Measurements from ENCODE around the gene OR14K1.
"Not testable (repeated sequence)": the region's sequence is repeated elsewhere in the genome, so short reads cannot be mapped to it uniquely, and the experiment has no call there.

OR14K1 gene, protein sequence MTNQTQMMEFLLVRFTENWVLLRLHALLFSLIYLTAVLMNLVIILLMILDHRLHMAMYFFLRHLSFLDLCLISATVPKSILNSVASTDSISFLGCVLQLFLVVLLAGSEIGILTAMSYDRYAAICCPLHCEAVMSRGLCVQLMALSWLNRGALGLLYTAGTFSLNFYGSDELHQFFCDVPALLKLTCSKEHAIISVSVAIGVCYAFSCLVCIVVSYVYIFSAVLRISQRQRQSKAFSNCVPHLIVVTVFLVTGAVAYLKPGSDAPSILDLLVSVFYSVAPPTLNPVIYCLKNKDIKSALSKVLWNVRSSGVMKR

DNA sequence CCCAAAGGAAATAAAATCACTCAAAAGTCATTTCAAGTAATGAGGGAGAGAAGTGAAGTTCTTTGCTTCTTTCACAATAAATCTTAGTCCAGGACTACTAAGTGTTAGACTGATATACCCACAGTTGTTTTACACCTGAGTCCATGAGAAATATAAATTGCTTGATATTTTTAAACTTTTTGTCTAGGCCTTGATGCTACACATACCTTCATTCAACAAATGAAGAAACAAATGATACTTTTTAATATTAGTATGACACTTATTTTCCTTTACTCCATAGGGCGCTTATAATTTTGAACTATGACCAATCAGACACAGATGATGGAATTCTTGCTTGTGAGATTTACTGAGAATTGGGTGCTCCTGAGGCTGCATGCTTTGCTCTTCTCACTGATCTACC lies at the start of gene OR14K1:
Gene OR14K1 (plus strand): TSS at position 301 of the 400 bp plus-strand sequence. CDS start 0 bp downstream, at position 301.
- no peak for DNase-seq

DNA sequence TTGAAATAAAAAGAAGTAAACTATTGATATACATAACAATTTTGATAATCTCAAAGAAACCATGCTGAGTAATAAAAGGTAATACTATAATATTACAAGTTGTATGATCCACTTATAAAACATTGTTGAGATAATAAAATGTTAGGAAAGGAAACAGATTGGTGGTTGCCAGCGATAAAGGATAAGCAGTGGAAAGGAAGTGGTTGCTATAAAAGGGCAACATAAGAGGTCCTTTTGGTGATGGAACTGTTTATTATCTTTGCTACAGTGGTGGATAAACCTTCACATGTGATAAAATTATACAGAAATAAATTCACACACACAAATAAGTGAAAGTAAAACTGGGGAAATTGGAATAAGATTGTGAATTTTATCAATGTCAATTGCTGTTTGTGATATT lies 37.1 kb upstream of the OR14K1 start:
- DNase-seq: no peak

- DNase-seq: not testable (repeated sequence)
Observed at GRCh38 chr1:247710681-247711080, 27.7 kb upstream of the OR14K1 start.

GRCh38 chr1:247713753-247714152 lies 24.7 kb upstream of the OR14K1 start:
- no peak for DNase-seq

DNA sequence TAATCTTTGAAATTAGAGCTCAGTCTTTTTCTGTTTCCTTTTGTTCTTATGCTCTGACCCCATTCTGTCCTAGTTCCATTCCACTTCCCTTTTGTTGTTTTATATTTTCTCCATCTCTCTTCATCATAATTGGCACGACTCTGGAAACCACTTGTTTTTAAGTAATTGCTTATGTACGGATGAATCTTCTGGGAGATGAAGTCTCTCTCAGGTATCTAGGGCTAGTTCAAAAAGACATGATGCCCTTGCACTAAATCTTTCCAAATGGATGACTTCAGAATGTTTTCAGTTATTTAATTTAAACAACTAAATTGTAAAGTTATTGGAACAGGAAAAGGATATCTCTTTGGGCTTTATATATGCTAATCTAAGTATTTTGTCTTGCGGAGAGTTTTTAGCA lies 21.9 kb upstream of the OR14K1 start, which contains the start of gene OR6F1:
Gene OR6F1 (minus strand): TSS at position 101 of the 400 bp plus-strand sequence. CDS start 3,891 bp downstream, outside the sequence.
- no peak for DNase-seq

- no peak for DNase-seq
Observed at GRCh38 chr1:247721222-247721621, 17.2 kb upstream of the OR14K1 start.

DNA sequence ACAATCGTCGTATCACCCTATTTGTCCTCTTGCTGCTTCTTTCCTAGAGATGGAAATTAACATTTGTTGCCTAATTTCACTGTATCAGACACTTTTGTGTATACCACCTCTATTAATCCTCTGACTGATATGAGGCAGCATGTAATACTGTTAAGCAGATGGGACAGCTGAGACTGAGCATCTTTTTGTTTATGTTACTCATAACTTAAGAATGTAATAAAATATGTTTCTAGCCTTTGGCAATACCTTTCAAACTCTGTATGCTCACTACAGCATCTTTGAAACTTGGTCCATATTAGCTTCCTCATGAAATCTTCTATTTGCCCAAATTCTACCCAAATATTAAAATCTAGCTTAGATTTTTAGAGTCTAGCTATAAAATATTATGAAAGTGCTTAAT lies 2.3 kb downstream of the OR14K1 start:
- DNase-seq: no peak

- DNase-seq: no peak
Observed at GRCh38 chr1:247741756-247742155, 3.3 kb downstream of the OR14K1 start.

DNA sequence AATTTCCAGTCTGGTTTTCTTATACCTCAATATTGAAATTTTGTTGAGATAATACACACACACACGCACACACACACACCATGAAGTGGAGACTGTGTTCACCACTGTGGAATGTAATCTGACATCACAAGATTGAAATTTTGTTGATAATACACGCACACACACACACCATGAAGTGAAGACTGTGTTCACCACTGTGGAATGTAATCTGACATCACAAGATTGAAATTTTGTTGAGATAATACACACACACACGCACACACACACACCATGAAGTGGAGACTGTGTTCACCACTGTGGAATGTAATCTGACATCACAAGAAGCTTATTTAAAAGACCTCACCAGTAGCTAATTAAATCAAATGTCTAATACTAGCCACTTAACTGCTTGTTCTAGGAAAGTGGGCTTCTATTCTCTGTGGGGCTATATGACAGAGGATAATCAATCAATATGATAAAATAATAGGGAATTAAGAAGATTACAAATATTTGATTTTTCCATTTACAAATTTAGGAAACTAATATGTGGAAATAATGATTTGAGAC lies 3.9 kb downstream of the OR14K1 start:
- DNase-seq: not testable (repeated sequence)

GRCh38 chr1:247746391-247746935 lies 8.0 kb downstream of the OR14K1 start:
- no peak for DNase-seq

- DNase-seq: no peak
Observed at GRCh38 chr1:247747616-247748015, 9.2 kb downstream of the OR14K1 start.

- DNase-seq: no peak
Observed at GRCh38 chr1:247748041-247748440, 9.6 kb downstream of the OR14K1 start, which contains the start of gene OR14A2. Gene OR14A2, minus strand, starts transcription at chr1:247748141.

- no peak for DNase-seq
Observed at GRCh38 chr1:247749870-247750269, 11.5 kb downstream of the OR14K1 start.

DNA sequence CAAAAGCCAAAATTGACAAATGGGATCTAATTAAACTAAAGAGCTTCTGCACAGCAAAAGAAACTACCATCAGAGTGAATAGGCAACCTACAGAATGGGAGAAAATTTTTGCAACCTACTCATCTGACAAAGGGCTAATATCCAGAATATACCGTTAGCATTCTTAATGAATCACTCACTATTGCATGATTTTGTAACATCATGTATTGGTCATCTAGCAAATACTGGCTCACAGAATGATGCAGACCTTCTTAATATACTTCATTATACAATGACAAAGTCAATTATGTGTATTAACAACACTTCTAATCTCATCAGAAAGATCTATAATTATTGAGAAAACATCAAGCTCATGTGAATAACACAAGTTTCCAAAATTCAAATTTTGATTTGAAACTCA lies 15.9 kb downstream of the OR14K1 start:
- not testable (repeated sequence) for DNase-seq

DNA sequence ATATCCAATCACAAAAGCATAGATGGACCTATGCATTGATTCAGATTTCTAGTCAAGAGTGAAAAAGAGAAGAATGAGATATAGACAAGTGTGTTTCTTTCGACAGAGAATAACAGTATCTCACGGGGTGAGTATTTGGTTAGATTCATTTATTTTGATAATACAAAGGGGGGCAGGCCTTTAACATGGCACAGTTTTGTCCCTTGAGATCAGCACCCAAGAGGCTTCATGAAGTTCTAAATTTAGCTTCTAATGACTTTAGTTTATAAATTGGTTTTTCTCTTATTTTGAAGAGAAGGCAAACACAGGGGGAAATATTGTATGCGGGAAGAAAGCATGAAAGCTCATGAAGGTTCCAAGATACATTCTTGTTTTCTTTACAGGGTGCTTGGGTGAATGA lies 22.0 kb downstream of the OR14K1 start, which contains the start of gene OR1C1:
Gene OR1C1 (minus strand): TSS at position 101 of the 400 bp plus-strand sequence. CDS start 2,150 bp downstream, outside the sequence.
- no peak for DNase-seq

- no peak for DNase-seq
Observed at GRCh38 chr1:247769603-247770002, 31.2 kb downstream of the OR14K1 start.

Measured in stimulated activated CD4-positive, alpha-beta T cell treated with anti-CD3 and anti-CD28 coated beads, Interleukin-4, amount 100 ng/mL, for 4 hours (primary cell).